CD4-positive, alpha-beta memory T cell (primary cell): ENCODE measurements around the gene GNAZ. TPM values are rescaled to one million over a fixed set of nuclear protein-coding genes. Genes with fewer than 3 reads are reported as not detected.

Experiments used
- CTCF ChIA-PET: fragments of 350-600 bp; sonication (Branson Sonifier 250); formaldehyde crosslinking; loops from one replicate; lab custom pipeline; 2021; ENCODE audit warnings: inconsistent platforms; ENCODE audit not compliant: partially characterized antibody; lab: Charles Lee
- POLR2A ChIA-PET: fragments of 350-600 bp; sonication (Branson Sonifier 250); formaldehyde crosslinking; loops from one replicate; lab custom pipeline; 2021; ENCODE audit not compliant: partially characterized antibody; lab: Charles Lee
- DNase-seq, 5 donors: peaks; one replicate each; pipeline versions ENCODE4 v3.0.0 to v3.0.0-alpha.2; 2020 to 2022; ENCODE audit warnings: mixed read lengths in 1 of 5
- H3K27ac ChIP-seq: one replicate; pipeline ENCODE4 v1.7.0; 2013; ENCODE audit warnings: low read depth, low read length
- H3K27me3 ChIP-seq: 2 replicates; pipeline ENCODE4 v1.7.0; 2013; ENCODE audit warnings: mild to moderate bottlenecking, low read length, moderate library complexity; ENCODE audit not compliant: insufficient read depth
- H3K36me3 ChIP-seq: 2 replicates; pipeline ENCODE4 v1.7.0; 2013; ENCODE audit warnings: mild to moderate bottlenecking, low read length, moderate library complexity; ENCODE audit not compliant: insufficient read depth
- H3K4me1 ChIP-seq: 2 replicates; pipeline ENCODE4 v1.7.0; 2013; ENCODE audit warnings: mild to moderate bottlenecking, low read length, moderate library complexity; ENCODE audit not compliant: insufficient read depth
- H3K4me3 ChIP-seq, 2 donors: one replicate each; pipeline ENCODE4 v1.7.0; 2013; ENCODE audit warnings: low read length in 2 of 2, mild to moderate bottlenecking in 1 of 2
- H3K9me3 ChIP-seq, 2 donors: one replicate each; pipeline ENCODE4 v1.7.0; 2013; ENCODE audit warnings: low read length in 2 of 2, control low read depth in 1 of 2; ENCODE audit not compliant: control insufficient read depth in 1 of 2
- H3K27ac Mint-ChIP-seq, 7 donors: one replicate each; pipeline ENCODE4 v1.8.0; 2020 to 2021; ENCODE audit warnings: mixed read lengths in 7 of 7, mild to moderate bottlenecking in 6 of 7, inconsistent platforms in 3 of 7, moderate library complexity in 3 of 7
- H3K27me3 Mint-ChIP-seq, 2 donors: one replicate each; pipeline ENCODE4 v1.8.0; 2020 to 2021; ENCODE audit warnings: mixed read lengths in 2 of 2
- H3K36me3 Mint-ChIP-seq, 2 donors: one replicate each; pipeline ENCODE4 v1.8.0; 2020 to 2021; ENCODE audit warnings: mixed read lengths in 2 of 2, inconsistent platforms in 1 of 2, mild to moderate bottlenecking in 1 of 2
- H3K4me1 Mint-ChIP-seq, 4 donors: one replicate each; pipeline ENCODE4 v1.8.0; 2020 to 2021; ENCODE audit warnings: mixed read lengths in 4 of 4, mild to moderate bottlenecking in 1 of 4
- H3K4me3 Mint-ChIP-seq, 8 donors: one replicate each; pipeline ENCODE4 v1.8.0; 2020 to 2021; ENCODE audit warnings: mixed read lengths in 8 of 8, mild to moderate bottlenecking in 7 of 8, moderate library complexity in 6 of 8, inconsistent platforms in 3 of 8
- H3K9me3 Mint-ChIP-seq, 8 donors: one replicate each; pipeline ENCODE4 v1.8.0; 2020 to 2021; ENCODE audit warnings: mixed read lengths in 8 of 8, mild to moderate bottlenecking in 5 of 8, inconsistent platforms in 3 of 8, moderate library complexity in 1 of 8
- intact Hi-C: fragments of 100-400 bp; cut with micrococcal nuclease; formaldehyde crosslinking; loops from one replicate; pipeline ENCODE4 v1.15.1; 2023
- polyA plus RNA-seq, 2 donors: library from polyadenylated mRNA; unstranded; fragments of 300-500 nt; fragmentation: Illumina TruSeq; gene quantifications; one replicate each; pipeline ENCODE4 v1.2.3, GENCODE V29; 2021
- total RNA-seq, 2 experiments: library from RNA; stranded (reverse); gene quantifications; one replicate each; pipeline ENCODE4 v1.2.3, GENCODE V29; 2021

GNAZ gene
- total and polyA plus RNA-seq, 4 experiments from 2014 or later, result 0.05 to 0.76 (median 0.36) TPM; not detected in 1

DNA sequence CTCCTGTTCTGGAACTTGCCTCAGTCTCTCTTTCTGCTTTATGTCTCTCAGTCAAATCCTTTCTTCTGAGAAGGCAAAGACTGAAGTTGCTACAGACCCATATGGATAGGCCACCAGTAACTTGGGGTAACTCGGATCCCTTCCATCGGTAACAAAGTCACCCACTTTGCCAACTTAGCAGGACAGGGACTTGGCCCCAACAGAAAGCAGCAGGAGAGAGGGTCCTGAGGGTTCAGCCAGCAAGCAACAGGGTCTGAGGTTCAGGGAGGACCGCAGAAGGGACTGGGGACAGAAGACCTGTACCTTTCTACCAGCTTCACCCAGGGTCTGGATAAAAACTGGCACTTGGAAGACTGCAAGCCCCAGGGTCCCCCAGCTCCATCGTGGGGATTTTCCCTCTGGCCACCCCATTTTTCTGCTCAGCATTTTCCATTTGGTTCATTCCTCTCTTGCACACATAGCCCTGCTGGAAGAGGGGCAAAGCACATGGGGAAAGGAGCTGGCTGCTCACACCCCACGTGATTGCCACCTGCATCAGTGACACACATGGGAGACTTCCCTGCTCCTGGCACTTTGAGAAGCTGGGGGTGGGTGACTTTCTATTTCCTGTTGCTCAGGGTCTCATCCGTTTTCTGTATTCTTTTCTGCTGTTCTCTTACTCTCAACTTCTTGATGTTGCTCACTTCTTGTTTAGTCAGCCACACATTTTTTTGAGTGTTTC is 34.6 kb upstream of the GNAZ start:
- intact Hi-C loops, result no loop called here
- no peak overlapping the region for H3K27ac ChIP-seq
- H3K4me1 ChIP-seq, result no peaks in the 10 kb centered on the region
- CTCF ChIA-PET, result no interaction called here
- Mint-ChIP-seq H3K4me1 (peaks cover 0 to 1% (median 0%) of the 10 kb centered on the region in 4 donors), H3K4me3 (no peak overlapping the region), H3K36me3 (no peaks in the 10 kb centered on the region), H3K27ac (peak overlapping the region in 2 of 7 donors; percentile 30 to 32), H3K9me3 (no peaks in the 10 kb centered on the region), H3K27me3 (peaks cover 11 to 22% of the 10 kb centered on the region in 2 donors)
- H3K4me3 ChIP-seq, result no peak overlapping the region
- H3K27me3 ChIP-seq, result no peaks in the 10 kb centered on the region
- DNase-seq, result no peak
- no peaks in the 10 kb centered on the region for H3K36me3 ChIP-seq
- H3K9me3 ChIP-seq, result no peaks in the 10 kb centered on the region
- POLR2A ChIA-PET, result no interaction called here

DNA sequence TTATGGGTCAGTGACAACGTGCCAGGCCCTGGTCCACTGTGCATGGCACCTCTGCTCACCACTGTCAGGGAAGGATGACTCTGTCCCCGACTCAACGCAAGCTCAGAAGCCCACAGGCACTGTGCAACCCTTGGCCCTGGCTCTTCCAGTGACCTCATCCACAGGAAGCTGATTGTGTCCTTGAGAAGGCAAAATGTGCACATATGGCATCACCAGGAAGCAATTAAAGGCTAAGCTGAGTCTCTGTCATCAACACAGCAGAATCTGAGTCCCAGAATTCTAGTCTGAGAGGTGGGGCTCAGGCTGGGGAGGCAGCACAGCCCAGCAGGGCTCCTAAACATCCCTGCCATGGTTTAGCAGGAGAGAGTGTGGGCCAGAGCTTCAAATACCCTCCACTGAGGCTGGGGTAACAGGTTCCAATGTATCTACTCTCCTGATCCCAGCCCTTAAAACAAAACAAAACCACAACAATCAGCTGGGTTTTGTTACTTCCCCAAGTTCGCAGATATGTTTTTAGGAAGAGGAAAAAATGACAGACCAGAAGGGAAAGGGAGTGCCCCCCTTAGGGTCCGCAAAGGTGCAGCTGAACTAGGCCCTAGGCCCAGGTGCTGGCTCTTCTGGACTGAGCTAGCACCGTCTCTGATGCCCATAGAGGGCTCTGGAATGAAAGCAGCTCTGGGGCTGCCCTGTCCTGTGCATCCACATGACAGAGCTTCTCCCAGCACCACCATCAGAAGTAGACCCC is 33.5 kb upstream of the GNAZ start:
- H3K9me3 ChIP-seq, result no peaks in the 10 kb centered on the region
- ChIA-PET CTCF (no interaction called here), POLR2A (no interaction called here)
- Mint-ChIP-seq H3K27me3 (peaks cover 13 to 22% of the 10 kb centered on the region in 2 donors), H3K9me3 (no peaks in the 10 kb centered on the region), H3K4me3 (no peak overlapping the region), H3K4me1 (peaks cover 0 to 1% (median 0%) of the 10 kb centered on the region in 4 donors), H3K36me3 (no peaks in the 10 kb centered on the region), H3K27ac (no peak overlapping the region)
- no peak for DNase-seq
- no peaks in the 10 kb centered on the region for H3K27me3 ChIP-seq
- H3K36me3 ChIP-seq, result no peaks in the 10 kb centered on the region
- H3K4me1 ChIP-seq, result no peaks in the 10 kb centered on the region
- no peak overlapping the region for H3K27ac ChIP-seq
- H3K4me3 ChIP-seq, result no peak overlapping the region
- intact Hi-C loops, result no loop called here

DNA sequence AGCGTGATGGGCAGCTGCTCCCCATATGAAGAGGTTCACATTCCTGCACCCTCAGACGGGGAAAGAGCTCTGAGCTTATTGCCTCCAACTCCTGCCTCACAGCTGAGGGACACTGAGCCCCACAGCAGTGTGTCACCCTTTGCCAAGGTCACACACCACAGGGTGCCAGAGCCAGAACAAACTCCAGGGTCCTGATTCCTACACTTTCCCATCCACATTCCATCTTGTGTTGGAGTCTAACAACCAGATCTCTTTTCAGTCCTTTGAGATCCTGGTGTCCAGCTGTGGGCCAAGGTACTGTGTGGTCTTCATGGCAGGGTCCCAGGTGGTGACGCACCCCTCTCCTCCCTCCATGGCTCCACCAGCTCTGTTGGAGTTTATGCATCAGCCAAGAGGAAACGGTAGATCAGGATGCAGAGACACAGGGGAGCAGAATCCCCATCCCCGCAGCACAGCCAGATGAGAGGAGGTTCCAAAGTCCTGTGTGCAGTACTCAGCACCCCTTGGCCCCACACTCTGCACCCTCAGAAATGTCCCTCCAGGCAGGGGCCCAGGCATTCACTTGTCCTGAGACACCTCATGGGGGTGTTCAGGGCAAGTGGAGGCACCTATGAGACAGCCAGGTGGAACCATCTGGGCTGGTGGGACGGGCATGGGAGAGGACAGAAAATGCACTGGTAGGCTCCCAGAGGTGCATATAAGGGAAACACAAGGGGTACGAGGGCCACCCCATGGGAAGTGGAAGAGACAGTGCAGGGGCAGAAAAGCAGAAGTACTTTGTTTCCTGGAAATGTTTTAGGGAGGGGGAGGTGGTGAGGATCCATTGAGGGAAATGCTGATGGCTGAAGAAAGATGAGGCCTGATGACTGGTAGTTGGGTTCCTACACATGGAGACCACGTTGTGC is 32.6 kb upstream of the GNAZ start:
- intact Hi-C loops, result no loop called here
- Mint-ChIP-seq H3K4me1 (peaks cover 0 to 1% (median 0%) of the 10 kb centered on the region in 4 donors), H3K36me3 (no peaks in the 10 kb centered on the region), H3K4me3 (no peak overlapping the region), H3K27me3 (peaks cover 13 to 22% of the 10 kb centered on the region in 2 donors), H3K9me3 (no peaks in the 10 kb centered on the region), H3K27ac (peak overlapping the region in 2 of 7 donors; percentile 30 to 36)
- H3K4me1 ChIP-seq, result no peaks in the 10 kb centered on the region
- ChIA-PET POLR2A (no interaction called here), CTCF (no interaction called here)
- no peaks in the 10 kb centered on the region for H3K36me3 ChIP-seq
- no peaks in the 10 kb centered on the region for H3K9me3 ChIP-seq
- no peak for DNase-seq
- H3K27me3 ChIP-seq, result no peaks in the 10 kb centered on the region
- H3K4me3 ChIP-seq, result no peak overlapping the region
- no peak overlapping the region for H3K27ac ChIP-seq

GRCh38 chr22:23038334-23038642 is 32.0 kb upstream of the GNAZ start:
- intact Hi-C loops, result no loop called here
- Histone ChIP-seq H3K36me3 (no peaks in the 10 kb centered on the region), H3K9me3 (no peaks in the 10 kb centered on the region), H3K27me3 (no peaks in the 10 kb centered on the region), H3K27ac (no peak overlapping the region), H3K4me1 (no peaks in the 10 kb centered on the region), H3K4me3 (no peak overlapping the region)
- no peak for DNase-seq
- H3K4me3 Mint-ChIP-seq, result no peak overlapping the region
- ChIA-PET CTCF (no interaction called here), POLR2A (no interaction called here)
- peaks cover 11 to 20% of the 10 kb centered on the region in 2 donors for H3K27me3 Mint-ChIP-seq
- H3K4me1 Mint-ChIP-seq, result peaks cover 0 to 1% (median 0%) of the 10 kb centered on the region in 4 donors
- peak overlapping the region in 1 of 7 donors; percentile 30 for H3K27ac Mint-ChIP-seq
- no peaks in the 10 kb centered on the region for H3K36me3 Mint-ChIP-seq
- H3K9me3 Mint-ChIP-seq, result no peaks in the 10 kb centered on the region

DNA sequence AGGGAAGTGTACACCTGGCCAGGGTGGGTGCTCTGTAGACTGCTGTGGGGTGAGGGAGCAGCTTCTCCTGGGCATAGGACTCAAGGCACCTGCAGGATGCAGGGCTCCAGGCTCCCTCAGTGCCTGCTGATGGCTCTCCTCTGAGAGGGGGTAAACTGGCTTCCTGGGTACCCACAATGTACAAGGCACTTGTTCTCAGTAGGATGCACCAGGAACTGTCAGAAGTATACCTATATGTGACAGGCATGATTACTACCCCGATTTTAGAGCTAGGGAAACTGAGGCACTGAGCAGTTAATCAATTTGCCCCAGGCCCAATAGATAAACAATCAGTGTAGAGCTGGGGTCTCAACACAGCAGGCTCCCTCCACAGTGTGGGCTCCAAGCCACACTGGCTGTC is 31.4 kb upstream of the GNAZ start:
- POLR2A ChIA-PET, result no interaction called here
- intact Hi-C loops, result no loop called here
- no peaks in the 10 kb centered on the region for H3K4me1 ChIP-seq

GRCh38 chr22:23042179-23042578 is 28.1 kb upstream of the GNAZ start:
- Histone ChIP-seq H3K27me3 (no peaks in the 10 kb centered on the region), H3K27ac (no peak overlapping the region), H3K4me1 (no peaks in the 10 kb centered on the region), H3K4me3 (no peak overlapping the region), H3K36me3 (no peaks in the 10 kb centered on the region), H3K9me3 (no peaks in the 10 kb centered on the region)
- Mint-ChIP-seq H3K27ac (no peak overlapping the region), H3K36me3 (no peaks in the 10 kb centered on the region), H3K4me3 (no peak overlapping the region), H3K27me3 (peaks cover 11 to 17% of the 10 kb centered on the region in 2 donors), H3K4me1 (no peaks in the 10 kb centered on the region), H3K9me3 (peaks cover 0 to 11% (median 9%) of the 10 kb centered on the region in 8 donors)
- CTCF ChIA-PET, result no interaction called here
- intact Hi-C loops, result no loop called here
- no peak for DNase-seq
- POLR2A ChIA-PET, result no interaction called here

More for the DNA sequence above, 31.4 kb upstream of the GNAZ start:
- H3K36me3 Mint-ChIP-seq, result no peaks in the 10 kb centered on the region
- H3K27ac Mint-ChIP-seq, result no peak overlapping the region
- H3K27ac ChIP-seq, result no peak overlapping the region
- H3K27me3 Mint-ChIP-seq, result peaks cover 11 to 20% of the 10 kb centered on the region in 2 donors
- no peaks in the 10 kb centered on the region for H3K27me3 ChIP-seq
- no peak for DNase-seq
- H3K9me3 Mint-ChIP-seq, result no peaks in the 10 kb centered on the region
- no peak overlapping the region for H3K4me3 ChIP-seq
- peaks cover 0 to 1% (median 0%) of the 10 kb centered on the region in 4 donors for H3K4me1 Mint-ChIP-seq
- H3K4me3 Mint-ChIP-seq, result no peak overlapping the region
- no peaks in the 10 kb centered on the region for H3K9me3 ChIP-seq
- CTCF ChIA-PET, result no interaction called here
- H3K36me3 ChIP-seq, result no peaks in the 10 kb centered on the region

DNA sequence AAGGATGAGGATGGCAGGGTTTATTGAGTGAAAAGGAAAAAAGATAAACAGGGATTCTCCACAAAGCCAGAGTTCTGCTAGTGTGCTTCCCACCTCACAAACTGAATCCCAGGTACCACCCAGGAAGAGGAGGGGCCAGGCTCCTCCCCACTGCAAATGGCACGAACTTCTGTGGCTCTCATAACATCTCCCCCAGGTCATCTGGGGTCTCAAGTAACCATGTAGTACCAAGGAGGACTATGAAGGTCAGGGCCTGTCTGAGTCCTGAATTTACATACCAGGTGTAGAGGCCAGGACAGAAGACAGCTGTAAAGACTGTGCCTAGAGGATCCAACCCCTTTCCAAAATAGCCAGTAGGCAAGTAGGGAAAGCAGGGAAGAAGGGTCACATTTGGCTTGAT is 25.7 kb upstream of the GNAZ start:
- no peak overlapping the region for H3K27ac Mint-ChIP-seq
- Histone ChIP-seq H3K27me3 (no peaks in the 10 kb centered on the region), H3K36me3 (no peaks in the 10 kb centered on the region), H3K27ac (no peak overlapping the region), H3K9me3 (no peaks in the 10 kb centered on the region), H3K4me1 (no peaks in the 10 kb centered on the region), H3K4me3 (no peak overlapping the region)
- no peaks in the 10 kb centered on the region for H3K36me3 Mint-ChIP-seq
- H3K4me3 Mint-ChIP-seq, result no peak overlapping the region
- peaks cover 14 to 17% of the 10 kb centered on the region in 2 donors for H3K27me3 Mint-ChIP-seq
- DNase-seq, result no peak
- H3K9me3 Mint-ChIP-seq, result peaks cover 0 to 14% (median 9%) of the 10 kb centered on the region in 8 donors
- intact Hi-C loops, result no loop called here
- POLR2A ChIA-PET, result no interaction called here
- CTCF ChIA-PET, result no interaction called here
- no peaks in the 10 kb centered on the region for H3K4me1 Mint-ChIP-seq
